ENCODE results near the gene PARD3B.
A peak's percentile ranks its signal among the peaks of the same experiment; 100 is the strongest.

Gene PARD3B

GRCh38 chr2:204772546-204772945, 227.3 kb downstream of the PARD3B start:
- no peak for DNase-seq

- DNase-seq: no peak
These were observed 230.5 kb downstream of the PARD3B start for GRCh38 chr2:204775766-204776165.

GRCh38 chr2:204776781-204777559, 231.7 kb downstream of the PARD3B start:
- no peak for DNase-seq

GRCh38 chr2:204779771-204780170, 234.5 kb downstream of the PARD3B start:
- no peak for DNase-seq

GRCh38 chr2:204781941-204782340, 236.7 kb downstream of the PARD3B start:
- DNase-seq: no peak

- no peak for DNase-seq
These were observed 244.8 kb downstream of the PARD3B start for GRCh38 chr2:204790076-204790475.

- no peak for DNase-seq
These were observed 246.0 kb downstream of the PARD3B start for GRCh38 chr2:204791230-204791629.

- DNase-seq: no peak
These were observed 249.3 kb downstream of the PARD3B start for GRCh38 chr2:204794624-204795023.

- no peak for DNase-seq
These were observed 249.9 kb downstream of the PARD3B start for GRCh38 chr2:204795156-204795555.

GRCh38 chr2:204796581-204796980, 251.3 kb downstream of the PARD3B start:
- DNase-seq: no peak

- no peak for DNase-seq
These were observed 254.5 kb downstream of the PARD3B start for GRCh38 chr2:204799791-204800190.

GRCh38 chr2:204808494-204808893, 263.2 kb downstream of the PARD3B start:
- DNase-seq: no peak

GRCh38 chr2:204824751-204825453, 279.6 kb downstream of the PARD3B start:
- peak; percentile 29 for DNase-seq

- no peak for DNase-seq
These were observed 280.4 kb downstream of the PARD3B start for GRCh38 chr2:204825681-204826080.

- no peak for DNase-seq
These were observed 282.7 kb downstream of the PARD3B start for GRCh38 chr2:204827701-204828590.

- no peak for DNase-seq
These were observed 289.6 kb downstream of the PARD3B start for GRCh38 chr2:204834716-204835384.

- no peak for DNase-seq
These were observed 290.5 kb downstream of the PARD3B start for GRCh38 chr2:204835786-204836185.

- no peak for DNase-seq
These were observed 295.2 kb downstream of the PARD3B start for GRCh38 chr2:204840504-204840903.

- no peak for DNase-seq
These were observed 296.8 kb downstream of the PARD3B start for GRCh38 chr2:204842068-204842467.

GRCh38 chr2:204842661-204843485, 297.6 kb downstream of the PARD3B start:
- peak; percentile 39 for DNase-seq

- DNase-seq: no peak
These were observed 301.2 kb downstream of the PARD3B start for GRCh38 chr2:204846471-204846870.

GRCh38 chr2:204849892-204850291, 304.6 kb downstream of the PARD3B start:
- DNase-seq: no peak
